ENCODE results near the gene ZBTB34. TPM values are rescaled to one million over a fixed set of nuclear protein-coding genes. Genes with fewer than 3 reads are reported as not detected.

The ZBTB34 gene
- polyA plus RNA-seq, 2 of the 4 experiments (the other 2 are of a cell fraction) = 4.1 to 6.4 TPM

DNA sequence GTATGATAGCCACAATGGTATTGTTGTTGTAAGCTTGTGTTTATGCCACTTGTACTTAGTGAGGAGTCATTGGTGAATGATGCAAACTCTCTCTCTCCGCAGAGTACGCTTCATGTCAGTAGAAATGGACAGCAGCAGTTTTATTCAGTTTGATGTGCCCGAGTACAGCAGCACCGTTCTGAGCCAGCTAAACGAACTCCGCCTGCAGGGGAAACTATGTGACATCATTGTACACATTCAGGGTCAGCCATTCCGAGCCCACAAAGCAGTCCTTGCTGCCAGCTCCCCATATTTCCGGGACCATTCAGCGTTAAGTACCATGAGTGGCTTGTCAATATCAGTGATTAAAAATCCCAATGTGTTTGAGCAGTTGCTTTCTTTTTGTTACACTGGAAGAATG is 18.8 kb downstream of the ZBTB34 start (continued):
- no peak for TF ChIP-seq BCL3 (IDR thresholded peaks at IDR 0.05)
- TF ChIP-seq EP300 (IDR thresholded peaks at IDR 0.05) = no peak
- TF ChIP-seq RNF2 (IDR thresholded peaks at IDR 0.05; ENCODE audit: borderline replicate concordance, low read depth) = no peak
- TF ChIP-seq FOSB (CRISPR knock-in tag; IDR thresholded peaks at IDR 0.05) = no peak
- no peak for TF ChIP-seq JUN (IDR thresholded peaks at IDR 0.05)

- WGBS (ENCODE audit: missing lambda C conversion rate) = 96% methylated on average over 23 of the region's 23 CpGs
- CTCF ChIA-PET = interaction anchor here (0.6 to 0.7 kb wide), 2 partner anchors 15 to 20 kb away, joined by 3 read pairs; partner anchors contain the start of gene ZBTB34
- TF ChIP-seq MAFK (IDR thresholded peaks at IDR 0.05; ENCODE audit: partially characterized antibody) = no peak
- TF ChIP-seq, protein P1, sequence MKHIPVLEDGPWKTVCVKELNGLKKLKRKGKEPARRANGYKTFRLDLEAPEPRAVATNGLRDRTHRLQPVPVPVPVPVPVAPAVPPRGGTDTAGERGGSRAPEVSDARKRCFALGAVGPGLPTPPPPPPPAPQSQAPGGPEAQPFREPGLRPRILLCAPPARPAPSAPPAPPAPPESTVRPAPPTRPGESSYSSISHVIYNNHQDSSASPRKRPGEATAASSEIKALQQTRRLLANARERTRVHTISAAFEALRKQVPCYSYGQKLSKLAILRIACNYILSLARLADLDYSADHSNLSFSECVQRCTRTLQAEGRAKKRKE (CRISPR knock-in tag; IDR thresholded peaks at IDR 0.05; ENCODE audit: low read depth) = no peak
- no peak for TF ChIP-seq FOSB (CRISPR knock-in tag; IDR thresholded peaks at IDR 0.05)
- TF ChIP-seq KDM1A (IDR thresholded peaks at IDR 0.05; ENCODE audit: low read depth) = no peak
- no peak for TF ChIP-seq JUNB (IDR thresholded peaks at IDR 0.05)
- TF ChIP-seq HDAC2 (IDR thresholded peaks at IDR 0.05) = no peak
- no peak for TF ChIP-seq BCL3 (IDR thresholded peaks at IDR 0.05)
- no peak for TF ChIP-seq TP53 (CRISPR knock-in tag; IDR thresholded peaks at IDR 0.05)
- no peak for TF ChIP-seq CBX2 (IDR thresholded peaks at IDR 0.05; ENCODE audit: borderline replicate concordance, low read depth)
- no peak for TF ChIP-seq NFE2L2 (conservative IDR thresholded peaks at IDR 0.05; ENCODE audit: low read length)
- TF ChIP-seq, protein P2, sequence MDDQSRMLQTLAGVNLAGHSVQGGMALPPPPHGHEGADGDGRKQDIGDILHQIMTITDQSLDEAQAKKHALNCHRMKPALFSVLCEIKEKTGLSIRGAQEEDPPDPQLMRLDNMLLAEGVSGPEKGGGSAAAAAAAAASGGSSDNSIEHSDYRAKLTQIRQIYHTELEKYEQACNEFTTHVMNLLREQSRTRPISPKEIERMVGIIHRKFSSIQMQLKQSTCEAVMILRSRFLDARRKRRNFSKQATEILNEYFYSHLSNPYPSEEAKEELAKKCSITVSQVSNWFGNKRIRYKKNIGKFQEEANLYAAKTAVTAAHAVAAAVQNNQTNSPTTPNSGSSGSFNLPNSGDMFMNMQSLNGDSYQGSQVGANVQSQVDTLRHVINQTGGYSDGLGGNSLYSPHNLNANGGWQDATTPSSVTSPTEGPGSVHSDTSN (IDR thresholded peaks at IDR 0.05) = no peak
- TF ChIP-seq PHF8 (IDR thresholded peaks at IDR 0.05; ENCODE audit: borderline replicate concordance, low read depth) = no peak
- no peak for TF ChIP-seq ZSCAN20 (CRISPR knock-in tag; IDR thresholded peaks at IDR 0.05)
- TF ChIP-seq HES2 (IDR thresholded peaks at IDR 0.05) = no peak
- TF ChIP-seq, protein P3, sequence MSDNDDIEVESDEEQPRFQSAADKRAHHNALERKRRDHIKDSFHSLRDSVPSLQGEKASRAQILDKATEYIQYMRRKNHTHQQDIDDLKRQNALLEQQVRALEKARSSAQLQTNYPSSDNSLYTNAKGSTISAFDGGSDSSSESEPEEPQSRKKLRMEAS (IDR thresholded peaks at IDR 0.05) = no peak
- TF ChIP-seq EHMT2 (IDR thresholded peaks at IDR 0.05; ENCODE audit: low read depth) = no peak
- TF ChIP-seq EHF (CRISPR knock-in tag; IDR thresholded peaks at IDR 0.05) = no peak
- TF ChIP-seq, protein P4, sequence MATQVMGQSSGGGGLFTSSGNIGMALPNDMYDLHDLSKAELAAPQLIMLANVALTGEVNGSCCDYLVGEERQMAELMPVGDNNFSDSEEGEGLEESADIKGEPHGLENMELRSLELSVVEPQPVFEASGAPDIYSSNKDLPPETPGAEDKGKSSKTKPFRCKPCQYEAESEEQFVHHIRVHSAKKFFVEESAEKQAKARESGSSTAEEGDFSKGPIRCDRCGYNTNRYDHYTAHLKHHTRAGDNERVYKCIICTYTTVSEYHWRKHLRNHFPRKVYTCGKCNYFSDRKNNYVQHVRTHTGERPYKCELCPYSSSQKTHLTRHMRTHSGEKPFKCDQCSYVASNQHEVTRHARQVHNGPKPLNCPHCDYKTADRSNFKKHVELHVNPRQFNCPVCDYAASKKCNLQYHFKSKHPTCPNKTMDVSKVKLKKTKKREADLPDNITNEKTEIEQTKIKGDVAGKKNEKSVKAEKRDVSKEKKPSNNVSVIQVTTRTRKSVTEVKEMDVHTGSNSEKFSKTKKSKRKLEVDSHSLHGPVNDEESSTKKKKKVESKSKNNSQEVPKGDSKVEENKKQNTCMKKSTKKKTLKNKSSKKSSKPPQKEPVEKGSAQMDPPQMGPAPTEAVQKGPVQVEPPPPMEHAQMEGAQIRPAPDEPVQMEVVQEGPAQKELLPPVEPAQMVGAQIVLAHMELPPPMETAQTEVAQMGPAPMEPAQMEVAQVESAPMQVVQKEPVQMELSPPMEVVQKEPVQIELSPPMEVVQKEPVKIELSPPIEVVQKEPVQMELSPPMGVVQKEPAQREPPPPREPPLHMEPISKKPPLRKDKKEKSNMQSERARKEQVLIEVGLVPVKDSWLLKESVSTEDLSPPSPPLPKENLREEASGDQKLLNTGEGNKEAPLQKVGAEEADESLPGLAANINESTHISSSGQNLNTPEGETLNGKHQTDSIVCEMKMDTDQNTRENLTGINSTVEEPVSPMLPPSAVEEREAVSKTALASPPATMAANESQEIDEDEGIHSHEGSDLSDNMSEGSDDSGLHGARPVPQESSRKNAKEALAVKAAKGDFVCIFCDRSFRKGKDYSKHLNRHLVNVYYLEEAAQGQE (IDR thresholded peaks at IDR 0.05) = no peak
- no peak for TF ChIP-seq POLR2A (IDR thresholded peaks at IDR 0.05; ENCODE audit: low read length)
- peaks cover 12% of the 10 kb centered on the region; the same call in 2 of the 3 replicates for H3K4me1 ChIP-seq
- no peak overlapping the region for H3K4me3 ChIP-seq
- no peaks in the 10 kb centered on the region for H3K9me3 ChIP-seq
- H3K27ac ChIP-seq = no peak overlapping the region
- H3K4me2 ChIP-seq = no peak overlapping the region
- FAIRE-seq (no peak), ATAC-seq (no peak), DNase-seq (ENCODE audit: low read depth in 1 of 2, low spot score in 1 of 2) (no peak)
- POLR2A ChIA-PET = no interaction called here
Measured at GRCh38 chr9:126880226-126880946, 19.9 kb downstream of the ZBTB34 start.
